IMR-90 (cell line): ENCODE results near the gene APPL2. TPM values are rescaled to one million over a fixed set of nuclear protein-coding genes. Genes with fewer than 3 reads are reported as not detected.

Experiments used
- ATAC-seq: fragments of 200-7000 bp; cut with Tn5 transposase; 2 replicates; pipeline ENCODE4 v1.9.1; 2020; ENCODE audit warnings: low read depth, mild to moderate bottlenecking, moderate library complexity
- BruUV-seq: library from RNA; stranded (reverse); fragments of 400-500 nt; replicated peaks from 2 replicates; lab custom pipeline; 2021; lab: Mats Ljungman, UMichigan
- CTCF ChIA-PET: fragments of 300-600 bp; formaldehyde crosslinking; extraction: SDS; loops from one replicate; lab custom pipeline; 2021; ENCODE audit warnings: antibody characterized with exemption; lab: Yijun Ruan, JAX
- POLR2A ChIA-PET: fragments of 300-600 bp; sonication (Branson Sonifier 250); formaldehyde crosslinking; loops from one replicate; lab custom pipeline; 2022; ENCODE audit warnings: antibody characterized with exemption; ENCODE audit not compliant: unreplicated experiment; lab: Charles Lee
- DNase-seq: peaks from one replicate; pipeline ENCODE4 v3.0.0; 2013
- H2AFZ ChIP-seq: replicated peaks from 2 replicates; pipeline ENCODE3; 2013; ENCODE audit warnings: low read length, mild to moderate bottlenecking; ENCODE audit not compliant: poor library complexity
- H2AK5ac ChIP-seq: 2 replicates; pipeline ENCODE4 v1.6.1; 2013; ENCODE audit warnings: low read depth, low read length, inconsistent platforms
- H2AK9ac ChIP-seq: replicated peaks from 2 replicates; pipeline ENCODE3; 2013; ENCODE audit warnings: mild to moderate bottlenecking, low read depth, low read length, moderate library complexity; ENCODE audit not compliant: poor library complexity
- H2BK120ac ChIP-seq: 2 replicates; pipeline ENCODE4 v1.6.1; 2013; ENCODE audit warnings: low read depth, low read length, inconsistent platforms
- H2BK15ac ChIP-seq: 3 replicates; pipeline ENCODE4 v1.6.1; 2013; ENCODE audit warnings: low read depth, low read length, inconsistent platforms
- H2BK20ac ChIP-seq: 2 replicates; pipeline ENCODE4 v1.6.1; 2013; ENCODE audit warnings: low read depth, mild to moderate bottlenecking, inconsistent platforms, low read length, moderate library complexity
- H2BK5ac ChIP-seq: 2 replicates; pipeline ENCODE4 v1.6.1; 2013; ENCODE audit warnings: mild to moderate bottlenecking, low read depth, low read length, inconsistent platforms; ENCODE audit not compliant: poor library complexity, severe bottlenecking
- H3K14ac ChIP-seq: replicated peaks from 2 replicates; pipeline ENCODE4 v1.6.1; 2013; ENCODE audit warnings: low read depth, low read length, inconsistent platforms
- H3K18ac ChIP-seq: 2 replicates; pipeline ENCODE4 v1.6.1; 2013; ENCODE audit warnings: low read depth, low read length, control low read depth
- H3K23ac ChIP-seq: 2 replicates; pipeline ENCODE4 v1.6.1; 2013; ENCODE audit warnings: low read depth, low read length, inconsistent platforms
- H3K27ac ChIP-seq: 2 replicates; pipeline ENCODE4 v1.5.1; 2013; ENCODE audit warnings: mild to moderate bottlenecking, control low read depth, low read length; ENCODE audit not compliant: insufficient read depth
- H3K27me3 ChIP-seq: 2 replicates; pipeline ENCODE4 v1.6.1; 2013; ENCODE audit warnings: low read length; ENCODE audit not compliant: control insufficient read depth, insufficient read depth
- H3K36me3 ChIP-seq: 2 replicates; pipeline ENCODE4 v1.6.1; 2013; ENCODE audit warnings: low read length, mixed read lengths; ENCODE audit not compliant: control insufficient read depth, insufficient read depth
- H3K4ac ChIP-seq: 2 replicates; pipeline ENCODE4 v1.6.1; 2013; ENCODE audit warnings: low read depth, low read length, inconsistent platforms
- H3K4me1 ChIP-seq: 2 replicates; pipeline ENCODE4 v1.6.1; 2013; ENCODE audit warnings: low read length, mixed read lengths; ENCODE audit not compliant: control insufficient read depth, insufficient read depth
- H3K4me2 ChIP-seq: 2 replicates; pipeline ENCODE4 v1.6.1; 2013; ENCODE audit warnings: low read depth, mild to moderate bottlenecking, control low read depth, low read length, moderate library complexity
- H3K4me3 ChIP-seq: 2 replicates; pipeline ENCODE4 v1.5.1; 2013; ENCODE audit warnings: low read depth, mild to moderate bottlenecking, control low read depth, low read length, moderate library complexity; ENCODE audit not compliant: insufficient read depth
- H3K56ac ChIP-seq: 2 replicates; pipeline ENCODE4 v1.6.1; 2013; ENCODE audit warnings: low read length, inconsistent platforms; ENCODE audit not compliant: insufficient read depth; ENCODE audit errors: extremely low read depth
- H3K79me1 ChIP-seq, 2 experiments: 2 replicates each; pipeline ENCODE4 v1.6.1; 2013; ENCODE audit warnings: low read length in 2 of 2, inconsistent platforms in 1 of 2, low read depth in 1 of 2
- H3K9ac ChIP-seq: 2 replicates; pipeline ENCODE4 v1.6.1; 2013; ENCODE audit warnings: low read depth, low read length, control low read depth
- H3K9me1 ChIP-seq: 2 replicates; pipeline ENCODE4 v1.6.1; 2013; ENCODE audit warnings: low read length, inconsistent platforms; ENCODE audit not compliant: insufficient read depth
- H3K9me3 ChIP-seq: 2 replicates; pipeline ENCODE4 v1.6.1; 2013; ENCODE audit warnings: low read length; ENCODE audit not compliant: control insufficient read depth, insufficient read depth
- H4K20me1 ChIP-seq: 2 replicates; pipeline ENCODE4 v1.6.1; 2013; ENCODE audit warnings: low read length, inconsistent platforms; ENCODE audit not compliant: insufficient read depth
- H4K5ac ChIP-seq: 2 replicates; pipeline ENCODE4 v1.6.1; 2013; ENCODE audit warnings: mild to moderate bottlenecking, low read depth, low read length, control low read depth
- H4K8ac ChIP-seq, 2 experiments: 2 replicates each; pipeline ENCODE4 v1.6.1; 2013; ENCODE audit warnings: low read depth in 2 of 2, low read length in 2 of 2, control low read depth in 1 of 2, inconsistent platforms in 1 of 2
- H4K91ac ChIP-seq: 2 replicates; pipeline ENCODE4 v1.6.1; 2013; ENCODE audit warnings: low read depth, low read length, inconsistent platforms; ENCODE audit not compliant: insufficient read depth
- POLR2A ChIP-seq: IDR thresholded peaks from 2 replicates; pipeline ENCODE4 v1.6.1; 2012; ENCODE audit warnings: mild to moderate bottlenecking, low read depth, low read length
- WGBS, 2 experiments: methylation state at CpG; one replicate each; pipeline versions ENCODE4 v1.1.5 to v1.1.7; 2013; ENCODE audit warnings: missing lambda C conversion rate in 2 of 2; ENCODE audit not compliant: insufficient read length in 1 of 2; ENCODE audit errors: extremely low coverage in 2 of 2; 5-methylcytosine and 5-hydroxymethylcytosine counted together
- dilution Hi-C: fragments of 300-500 bp; cut with HindIII; formaldehyde crosslinking; loops from one replicate; pipeline ENCODE4 v1.14.3; 2018; ENCODE audit warnings: low sequenced_read_pairs; ENCODE audit not compliant: unreplicated experiment
- in situ Hi-C: fragments of 300-500 bp; cut with MboI; formaldehyde crosslinking; loops from 3 replicates; pipeline ENCODE4 v1.14.3; 2019; ENCODE audit warnings: low sequenced_read_pairs, inconsistent platforms, mixed read lengths
- intact Hi-C: fragments of 100-400 bp; cut with micrococcal nuclease; formaldehyde crosslinking; loops from 2 replicates; pipeline ENCODE4 v1.10.0; 2022
- polyA plus RNA-seq, 3 experiments: library from polyadenylated mRNA; depleted of rRNA; stranded (reverse); fragments of >200 nt; gene quantifications; 2 replicates each; pipeline ENCODE4 v1.2.3, GENCODE V29; 2012; ENCODE audit warnings: low replicate concordance in 1 of 3
- total RNA-seq: library from RNA; depleted of rRNA; stranded (reverse); fragments of >200 nt; gene quantifications from 2 replicates; pipeline ENCODE4 v1.2.3, GENCODE V29; 2012
- TF ChIP-seq, protein P1 (sequence below): fragments of 150-350 bp; IDR thresholded peaks from 2 replicates; pipeline ENCODE4 v1.6.1; 2017; ENCODE audit warnings: mild to moderate bottlenecking, antibody characterized with exemption, low read length, low read depth

Gene APPL2
- total and polyA plus RNA-seq, 2 of the 4 experiments (the other 2 are of a cell fraction): 42.3 to 65.8 TPM

GRCh38 chr12:105194947-105195346, 41.0 kb downstream of the APPL2 start:
- Histone ChIP-seq H3K23ac (no peak overlapping the region), H4K8ac (no peak overlapping the region), H3K4me3 (no peak overlapping the region), H2AFZ (no peak overlapping the region), H2BK5ac (no peak overlapping the region), H3K56ac (no peak overlapping the region), H3K14ac (no peak overlapping the region), H2BK120ac (no peak overlapping the region), H2BK15ac (no peak overlapping the region), H3K9me3 (no peaks in the 10 kb centered on the region), H4K91ac (no peak overlapping the region), H3K9me1 (peaks cover 21% of the 10 kb centered on the region), H4K5ac (no peak overlapping the region), H2AK5ac (no peak overlapping the region), H3K4me1 (peaks cover 3% of the 10 kb centered on the region), H3K4ac (no peak overlapping the region), H2BK20ac (no peak overlapping the region), H3K27me3 (no peaks in the 10 kb centered on the region), H3K9ac (no peak overlapping the region), H4K20me1 (peaks cover 6% of the 10 kb centered on the region; the same call in 1 of the 2 replicates), H2AK9ac (no peak overlapping the region), H3K79me1 (peaks cover 4 to 49% of the 10 kb centered on the region in 2 experiments; a peak in 3 of 4 replicates), H3K4me2 (no peak overlapping the region), H3K36me3 (peaks cover 68% of the 10 kb centered on the region), H3K18ac (no peak overlapping the region), H3K27ac (no peak overlapping the region)
- no peak for ATAC-seq
- BruUV-seq: no TSS peak
- CTCF ChIA-PET: no interaction called here
- POLR2A ChIA-PET: no interaction called here
- dilution Hi-C loops (no loop called here), intact Hi-C loops (no loop called here), in situ Hi-C loops (no loop called here)
- TF ChIP-seq, protein P1, sequence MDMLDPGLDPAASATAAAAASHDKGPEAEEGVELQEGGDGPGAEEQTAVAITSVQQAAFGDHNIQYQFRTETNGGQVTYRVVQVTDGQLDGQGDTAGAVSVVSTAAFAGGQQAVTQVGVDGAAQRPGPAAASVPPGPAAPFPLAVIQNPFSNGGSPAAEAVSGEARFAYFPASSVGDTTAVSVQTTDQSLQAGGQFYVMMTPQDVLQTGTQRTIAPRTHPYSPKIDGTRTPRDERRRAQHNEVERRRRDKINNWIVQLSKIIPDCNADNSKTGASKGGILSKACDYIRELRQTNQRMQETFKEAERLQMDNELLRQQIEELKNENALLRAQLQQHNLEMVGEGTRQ: no peak
- TF ChIP-seq POLR2A: no peak
- 67% methylated on average over 1 of the region's 6 CpGs; no CpG with 5 or more reads in 1 of the 2 experiments for WGBS, 2 experiments
- DNase-seq: no peak
